Body of pancreas (tissue), 4 donors: ENCODE measurements around the gene ERO1A. TPM values are rescaled to one million over a fixed set of nuclear protein-coding genes. Genes with fewer than 3 reads are reported as not detected.
"Not testable (repeated sequence)": the region's sequence is repeated elsewhere in the genome, so short reads cannot be mapped to it uniquely, and the experiment has no call there.

Experiments used
- ATAC-seq: fragments of 150-250 bp; one replicate; pipeline ENCODE4 v1.9.1; 2016
- DNase-seq, 4 donors: peaks; one replicate each; pipeline ENCODE4 v3.0.0-alpha.2; 2019
- H3K27ac ChIP-seq, 4 donors: fragments of 200-600 bp; sonication (generic); 1 replicate in 3 of 4; 2 replicates in 1 of 4; pipeline versions ENCODE4 v1.5.1 to v1.6.1; 2016 to 2019; ENCODE audit warnings: mild to moderate bottlenecking in 1 of 4, mixed read lengths in 1 of 4, moderate library complexity in 1 of 4
- H3K27me3 ChIP-seq, 2 donors: fragments of 200-600 bp; sonication (generic); one replicate each; pipeline ENCODE4 v1.6.0; 2016; ENCODE audit warnings: mild to moderate bottlenecking in 1 of 2
- H3K36me3 ChIP-seq, 2 donors: fragments of 200-600 bp; sonication (generic); replicated peaks in 1 of 2; 2 replicates each; pipeline ENCODE4 v1.5.1; 2016; ENCODE audit warnings: low read depth in 2 of 2; ENCODE audit not compliant: insufficient read depth in 1 of 2
- H3K4me1 ChIP-seq: fragments of 200-600 bp; sonication (generic); one replicate; pipeline ENCODE4 v1.6.0; 2016
- H3K4me3 ChIP-seq, 2 donors: fragments of 200-600 bp; sonication (generic); 1 replicate in 1 of 2; 2 replicates in 1 of 2; pipeline ENCODE4 v1.5.1; 2016 to 2019
- H3K9me3 ChIP-seq, 3 donors: fragments of 200-600 bp; sonication (generic); 1 replicate in 2 of 3; 2 replicates in 1 of 3; pipeline ENCODE4 v1.5.1; 2016
- CTCF ChIP-seq, 7 experiments: fragments of 450-650 bp in 4 of 7; fragments of 200-600 bp in 3 of 7; sonication (generic) in 3 of 7; IDR thresholded peaks; one replicate each; pipeline ENCODE4 v1.5.1; 2016 to 2019; ENCODE audit warnings: antibody characterized with exemption in 7 of 7
- POLR2A ChIP-seq, 3 donors: fragments of 450-650 bp; IDR thresholded peaks; one replicate each; pipeline ENCODE4 v1.6.1; 2016; ENCODE audit warnings: antibody characterized with exemption in 3 of 3, mild to moderate bottlenecking in 2 of 3
- WGBS, 2 donors: methylation state at CpG; one replicate each; pipeline ENCODE4 v1.1.5; 2017; 5-methylcytosine and 5-hydroxymethylcytosine counted together
- intact Hi-C: fragments of 100-400 bp; cut with DNase I; formaldehyde crosslinking; loops from one replicate; pipeline ENCODE4 v1.15.1; 2023
- total RNA-seq, 2 donors: library from RNA; depleted of rRNA; stranded (reverse); fragments of >200 nt; gene quantifications; one replicate each; pipeline ENCODE4 v1.1.0, GENCODE V29; 2016

Gene ERO1A
- total RNA-seq, 2 donors from 2014 or later: 30.9 to 42.5 TPM

GRCh38 chr14:52733824-52734223, 38.5 kb upstream of the ERO1A start:
- H3K4me1 ChIP-seq: peaks cover 41% of the 10 kb centered on the region
- no peaks in the 10 kb centered on the region for H3K9me3 ChIP-seq
- no peaks in the 10 kb centered on the region for H3K36me3 ChIP-seq
- TF ChIP-seq POLR2A (IDR thresholded peaks at IDR 0.05): no peak
- TF ChIP-seq CTCF (IDR thresholded peaks at IDR 0.05): no peak
- ATAC-seq: no peak
- DNase-seq: no peak
- intact Hi-C loops: no loop called here
- 97 to 98% methylated on average over 9 of the region's 9 CpGs for WGBS, 2 donors
- H3K4me3 ChIP-seq: no peak overlapping the region
- no peak overlapping the region for H3K27ac ChIP-seq
- H3K27me3 ChIP-seq: no peaks in the 10 kb centered on the region

GRCh38 chr14:52730709-52731111, 35.4 kb upstream of the ERO1A start:
- DNase-seq (peak in 1 of 4 donors; percentile 28), ATAC-seq (no peak)
- Histone ChIP-seq H3K4me3 (peak overlapping the region; percentile 64 to 91), H3K9me3 (no peaks in the 10 kb centered on the region), H3K4me1 (peaks cover 21% of the 10 kb centered on the region), H3K27me3 (no peaks in the 10 kb centered on the region), H3K27ac (peak overlapping the region; percentile 76 to 91 (median 83)), H3K36me3 (peaks cover 0 to 3% of the 10 kb centered on the region in 2 donors)
- TF ChIP-seq POLR2A (IDR thresholded peaks at IDR 0.05): no peak
- no peak for TF ChIP-seq CTCF (IDR thresholded peaks at IDR 0.05)
- WGBS, 2 donors: 0 to 1% methylated on average over 8 to 11 of the region's 11 CpGs
- intact Hi-C loops: no loop called here

GRCh38 chr14:52729925-52730708, 34.8 kb upstream of the ERO1A start, which contains the start of gene STYX:
STYX (plus strand) TSS chr14:52730166; CDS start chr14:52730475, 309 bp downstream.
- Histone ChIP-seq H3K27me3 (no peaks in the 10 kb centered on the region), H3K27ac (peak within 1 kb of the TSS; percentile 76 to 91 (median 83)), H3K4me3 (peak within 1 kb of the TSS; percentile 64 to 91), H3K9me3 (no peaks in the 10 kb centered on the region), H3K4me1 (peaks cover 15% of the 10 kb centered on the region), H3K36me3 (peaks cover 0 to 3% of the 10 kb centered on the region in 2 donors)
- peak; percentile 8 to 67 (median 45) for TF ChIP-seq CTCF (IDR thresholded peaks at IDR 0.05)
- TF ChIP-seq POLR2A (IDR thresholded peaks at IDR 0.05): peak; percentile 71 to 93 (median 90)
- peak; percentile 98 for ATAC-seq
- WGBS, 2 donors: 0 to 1% methylated on average over 23 to 64 of the region's 72 CpGs
- intact Hi-C loops: no loop called here
- peak; percentile 99 to 100 (median 99) for DNase-seq

GRCh38 chr14:52729585-52729924, 34.2 kb upstream of the ERO1A start:
- ATAC-seq: no peak
- no peak for DNase-seq
- Histone ChIP-seq H3K4me3 (no peak overlapping the region), H3K27me3 (no peaks in the 10 kb centered on the region), H3K4me1 (peaks cover 13% of the 10 kb centered on the region), H3K27ac (peak overlapping the region in 3 of 4 donors; percentile 31 to 91 (median 89)), H3K9me3 (no peaks in the 10 kb centered on the region), H3K36me3 (peaks cover 0 to 6% of the 10 kb centered on the region in 2 donors)
- WGBS, 2 donors: 1 to 2% methylated on average over 8 of the region's 8 CpGs
- TF ChIP-seq POLR2A (IDR thresholded peaks at IDR 0.05) (no peak), CTCF (IDR thresholded peaks at IDR 0.05) (no peak)
- intact Hi-C loops: no loop called here

- intact Hi-C loops, H3K4me3 ChIP-seq, H3K27me3 ChIP-seq, ATAC-seq, H3K36me3 ChIP-seq, DNase-seq, H3K9me3 ChIP-seq: not testable (repeated sequence)
- WGBS, 2 donors: 92 to 93% methylated on average over 15 of the region's 15 CpGs
- H3K27ac ChIP-seq: peak overlapping the region in 1 of 4 donors; percentile 89
- H3K4me1 ChIP-seq: peaks cover 13% of the 10 kb centered on the region
These were observed 33.7 kb upstream of the ERO1A start for GRCh38 chr14:52729035-52729434.

GRCh38 chr14:52727509-52727908, 32.2 kb upstream of the ERO1A start:
- H3K9me3 ChIP-seq, H3K27ac ChIP-seq, H3K4me3 ChIP-seq, intact Hi-C loops, H3K4me1 ChIP-seq, H3K27me3 ChIP-seq, ATAC-seq, DNase-seq: not testable (repeated sequence)
- peaks cover 0 to 18% of the 10 kb centered on the region in 2 donors for H3K36me3 ChIP-seq
- 89 to 93% methylated on average over 2 of the region's 2 CpGs for WGBS, 2 donors
